Cardiac muscle cell (in vitro differentiated cells and primary cell): ENCODE results near the gene IWS1. TPM values are rescaled to one million over a fixed set of nuclear protein-coding genes. Genes with fewer than 3 reads are reported as not detected.
A peak's percentile ranks its signal among the peaks of the same experiment; 100 is the strongest.
"Not testable (repeated sequence)": the region's sequence is repeated elsewhere in the genome, so short reads cannot be mapped to it uniquely, and the experiment has no call there.

Experiments used
- DNase-seq, 2 donors: peaks; one replicate each; pipeline versions ENCODE4 v3.0.0 to v3.0.0-alpha.2; 2010 to 2017; ENCODE audit warnings: low read depth in 1 of 2, low spot score in 1 of 2
- H3K27ac ChIP-seq: fragments of 200-600 bp; sonication (generic); 2 replicates; pipeline ENCODE4 v1.5.1; 2016
- H3K27me3 ChIP-seq: fragments of 200-600 bp; sonication (generic); 2 replicates; pipeline ENCODE4 v1.6.0; 2016; ENCODE audit warnings: control low read depth
- H3K36me3 ChIP-seq: fragments of 200-600 bp; sonication (generic); 2 replicates; pipeline ENCODE4 v1.5.1; 2016; ENCODE audit warnings: control low read depth
- H3K4me1 ChIP-seq: fragments of 200-600 bp; sonication (generic); 2 replicates; pipeline ENCODE4 v1.8.1; 2017; ENCODE audit warnings: low read depth, mild to moderate bottlenecking, mixed run types
- H3K4me3 ChIP-seq: fragments of 200-600 bp; sonication (generic); 2 replicates; pipeline ENCODE4 v1.5.1; 2016; ENCODE audit warnings: mild to moderate bottlenecking
- H3K9me3 ChIP-seq: fragments of 200-600 bp; sonication (generic); 2 replicates; pipeline ENCODE4 v1.5.1; 2017; ENCODE audit warnings: low read depth, mild to moderate bottlenecking, control low read depth
- polyA plus RNA-seq: library from polyadenylated mRNA; unstranded; fragments of >200 nt; fragmentation: Nextera tagmentation; extraction: Ambion mirVana; gene quantifications from 2 replicates; pipeline ENCODE4 v1.2.1, GENCODE V29; 2016
- total RNA-seq: library from RNA; depleted of rRNA; stranded (reverse); fragments of >200 nt; gene quantifications from 2 replicates; pipeline ENCODE4 v1.2.3, GENCODE V29; 2016
- TF ChIP-seq, protein P1 (sequence below): IDR thresholded peaks from 2 replicates; pipeline ENCODE4 v1.5.1; 2012; ENCODE audit warnings: low read depth, mild to moderate bottlenecking, low read length

IWS1 gene
- total and polyA plus RNA-seq, 2 experiments from 2014 or later, result 52.4 to 55.6 TPM

DNA sequence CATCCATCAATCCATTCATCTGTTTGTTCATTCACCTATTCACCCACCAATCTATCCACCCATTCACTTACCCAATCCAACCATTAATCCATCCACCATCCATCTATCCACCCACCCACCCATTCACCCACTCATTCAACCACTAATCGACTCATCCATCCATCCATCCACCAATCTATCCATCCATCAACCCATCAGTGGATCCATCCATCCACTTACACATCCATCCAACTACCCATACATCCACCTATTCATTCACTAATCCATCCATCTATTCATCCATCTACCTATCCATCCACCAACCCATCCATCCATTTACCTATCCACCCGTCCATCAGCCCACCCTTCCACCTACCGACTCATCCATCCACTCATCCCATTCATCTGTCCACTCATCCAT lies 20.5 kb upstream of the IWS1 start:
- Histone ChIP-seq H3K27me3 (peaks cover 17% of the 10 kb centered on the region), H3K4me3 (no peak overlapping the region), H3K9me3 (no peaks in the 10 kb centered on the region), H3K4me1 (peaks cover 6% of the 10 kb centered on the region), H3K36me3 (no peaks in the 10 kb centered on the region), H3K27ac (no peak overlapping the region)
- no peak for DNase-seq
- TF ChIP-seq, protein P1, sequence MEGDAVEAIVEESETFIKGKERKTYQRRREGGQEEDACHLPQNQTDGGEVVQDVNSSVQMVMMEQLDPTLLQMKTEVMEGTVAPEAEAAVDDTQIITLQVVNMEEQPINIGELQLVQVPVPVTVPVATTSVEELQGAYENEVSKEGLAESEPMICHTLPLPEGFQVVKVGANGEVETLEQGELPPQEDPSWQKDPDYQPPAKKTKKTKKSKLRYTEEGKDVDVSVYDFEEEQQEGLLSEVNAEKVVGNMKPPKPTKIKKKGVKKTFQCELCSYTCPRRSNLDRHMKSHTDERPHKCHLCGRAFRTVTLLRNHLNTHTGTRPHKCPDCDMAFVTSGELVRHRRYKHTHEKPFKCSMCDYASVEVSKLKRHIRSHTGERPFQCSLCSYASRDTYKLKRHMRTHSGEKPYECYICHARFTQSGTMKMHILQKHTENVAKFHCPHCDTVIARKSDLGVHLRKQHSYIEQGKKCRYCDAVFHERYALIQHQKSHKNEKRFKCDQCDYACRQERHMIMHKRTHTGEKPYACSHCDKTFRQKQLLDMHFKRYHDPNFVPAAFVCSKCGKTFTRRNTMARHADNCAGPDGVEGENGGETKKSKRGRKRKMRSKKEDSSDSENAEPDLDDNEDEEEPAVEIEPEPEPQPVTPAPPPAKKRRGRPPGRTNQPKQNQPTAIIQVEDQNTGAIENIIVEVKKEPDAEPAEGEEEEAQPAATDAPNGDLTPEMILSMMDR, result no peak

DNA sequence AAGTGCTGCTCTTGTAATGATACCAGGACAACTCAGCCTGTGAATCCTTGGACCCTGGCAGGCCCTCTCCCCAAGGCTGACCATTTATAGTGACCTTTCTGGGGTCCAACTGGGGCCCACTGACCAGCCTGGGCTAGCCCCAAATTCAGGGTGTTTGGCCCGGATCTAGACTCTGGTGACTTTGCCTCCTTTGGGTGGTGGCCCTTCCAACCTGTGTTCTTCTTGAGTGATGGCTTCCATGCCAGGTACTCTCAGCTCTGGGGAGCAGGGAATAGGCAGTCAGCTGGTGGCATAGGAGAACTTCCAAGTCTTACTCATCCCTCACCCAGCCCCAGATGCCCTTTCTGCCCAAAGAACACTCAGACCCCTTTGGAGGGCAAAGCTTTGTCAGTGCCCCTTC lies 19.5 kb upstream of the IWS1 start:
- Histone ChIP-seq H3K36me3 (no peaks in the 10 kb centered on the region), H3K4me3 (no peak overlapping the region), H3K27ac (no peak overlapping the region), H3K9me3 (no peaks in the 10 kb centered on the region), H3K4me1 (peaks cover 6% of the 10 kb centered on the region), H3K27me3 (peaks cover 17% of the 10 kb centered on the region)
- TF ChIP-seq, protein P1, result no peak
- no peak for DNase-seq

DNA sequence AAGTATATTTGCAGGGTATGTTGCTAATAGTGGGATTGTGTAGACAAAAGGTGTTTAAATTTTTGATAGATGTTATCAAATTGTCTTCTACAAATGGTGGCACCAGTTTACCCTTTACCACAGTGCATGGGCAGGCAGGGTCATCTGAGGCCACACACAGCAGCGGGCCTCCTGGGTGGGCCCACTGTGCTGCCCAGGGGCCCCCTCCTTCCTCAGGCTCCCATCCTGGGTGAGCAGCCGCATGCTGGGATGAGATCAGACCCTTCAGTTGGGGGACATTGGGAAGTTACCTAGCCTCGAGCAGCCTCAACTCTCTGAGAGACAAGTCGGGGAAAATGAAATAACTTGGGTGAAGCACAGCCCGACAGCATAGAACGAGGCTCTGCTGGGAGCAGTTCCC lies 18.9 kb upstream of the IWS1 start:
- no peaks in the 10 kb centered on the region for H3K9me3 ChIP-seq
- H3K36me3 ChIP-seq, result no peaks in the 10 kb centered on the region
- peaks cover 17% of the 10 kb centered on the region for H3K27me3 ChIP-seq
- no peak for DNase-seq
- TF ChIP-seq, protein P1, result no peak
- peaks cover 6% of the 10 kb centered on the region for H3K4me1 ChIP-seq
- H3K4me3 ChIP-seq, result no peak overlapping the region
- H3K27ac ChIP-seq, result no peak overlapping the region

DNA sequence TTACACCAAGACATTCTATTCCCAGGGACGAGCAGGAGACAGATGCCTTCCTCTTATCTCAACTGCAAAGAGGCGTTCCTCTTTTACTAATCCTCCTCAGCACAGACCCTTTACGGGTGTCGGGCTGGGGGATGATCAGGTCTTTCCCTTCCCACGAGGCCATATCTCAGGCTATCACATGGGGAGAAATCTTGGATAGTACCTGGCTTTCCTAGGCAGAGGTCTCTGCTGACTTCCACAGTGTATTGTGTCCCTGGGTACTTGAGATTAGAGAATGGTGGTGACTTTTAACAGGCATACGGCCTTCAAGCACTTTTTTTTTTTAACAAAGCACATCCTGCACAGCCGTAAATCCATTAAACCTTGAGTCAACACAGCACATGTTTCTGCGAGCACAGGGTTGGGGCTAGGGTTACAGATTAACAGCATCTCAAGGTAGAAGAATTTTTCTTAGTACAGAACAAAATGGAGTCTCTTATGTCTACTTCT lies 16.8 kb upstream of the IWS1 start:
- not testable (repeated sequence) for H3K9me3 ChIP-seq, H3K36me3 ChIP-seq, H3K27me3 ChIP-seq, H3K4me3 ChIP-seq, DNase-seq, H3K27ac ChIP-seq, H3K4me1 ChIP-seq

DNA sequence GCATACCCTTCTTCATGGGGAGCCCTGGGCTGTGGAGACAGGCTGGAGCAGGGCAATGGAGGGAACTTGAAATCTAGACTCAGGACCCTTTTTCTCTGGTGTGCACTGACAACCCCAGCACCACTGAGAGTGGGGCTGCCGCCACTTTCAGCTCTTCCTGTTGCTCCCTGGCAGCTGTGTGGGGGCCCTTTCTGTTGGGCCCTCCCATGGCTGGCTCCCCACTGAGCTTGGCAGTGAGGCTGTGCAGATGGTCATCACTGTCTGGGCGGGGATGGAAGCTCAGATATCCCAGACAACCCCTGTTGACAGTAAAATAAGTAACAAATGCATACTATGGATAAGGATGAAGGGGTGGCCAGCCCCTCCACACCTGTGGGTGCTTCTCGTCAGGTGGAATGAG lies 15.9 kb upstream of the IWS1 start:
- Histone ChIP-seq H3K27ac (no peak overlapping the region), H3K36me3 (no peaks in the 10 kb centered on the region), H3K4me1 (peaks cover 6% of the 10 kb centered on the region), H3K9me3 (no peaks in the 10 kb centered on the region), H3K4me3 (no peak overlapping the region), H3K27me3 (peaks cover 4% of the 10 kb centered on the region)
- TF ChIP-seq, protein P1, result no peak
- no peak for DNase-seq

DNA sequence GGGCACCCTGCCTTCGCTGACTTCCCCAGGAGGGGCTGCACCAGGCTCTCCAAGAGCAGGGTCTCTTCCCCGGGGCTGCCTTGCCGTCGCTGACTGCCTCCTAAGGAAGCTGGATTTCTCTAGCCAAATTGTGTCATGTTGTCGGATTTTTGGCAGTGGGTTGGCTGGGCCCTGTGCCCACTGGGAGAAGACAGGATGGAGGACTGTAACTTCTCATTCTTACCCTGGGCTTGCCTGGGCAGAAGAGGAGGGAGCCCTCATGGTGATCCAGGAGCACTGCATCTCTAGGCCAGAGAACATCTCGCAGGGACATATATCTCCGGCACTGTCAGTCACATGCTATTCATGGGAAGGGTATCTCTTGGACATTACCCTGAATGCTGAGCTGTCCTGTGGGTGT lies 15.5 kb upstream of the IWS1 start:
- TF ChIP-seq, protein P1, result no peak
- H3K4me3 ChIP-seq, result no peak overlapping the region
- H3K27ac ChIP-seq, result no peak overlapping the region
- no peaks in the 10 kb centered on the region for H3K36me3 ChIP-seq
- no peaks in the 10 kb centered on the region for H3K9me3 ChIP-seq
- H3K4me1 ChIP-seq, result peaks cover 6% of the 10 kb centered on the region
- DNase-seq, result peak in 1 of 2 donors; percentile 29
- H3K27me3 ChIP-seq, result no peaks in the 10 kb centered on the region
